Activated CD8-positive, alpha-beta T cell treated with anti-CD3 and anti-CD28 coated beads for 36 hours (primary cell): ENCODE data around the gene ADCY6. TPM values are rescaled to one million over a fixed set of nuclear protein-coding genes. Genes with fewer than 3 reads are reported as not detected.

ENCODE experiments used
- ATAC-seq: fragments of 200-7000 bp; cut with Tn5 transposase; one replicate; pipeline ENCODE4 v1.10.0; 2021; ENCODE audit warnings: mild to moderate bottlenecking, moderate library complexity
- CTCF ChIA-PET: fragments of 350-600 bp; sonication (Branson Sonifier 250); formaldehyde crosslinking; loops from one replicate; lab custom pipeline; 2021; ENCODE audit warnings: antibody characterized with exemption; lab: Charles Lee
- POLR2A ChIA-PET: fragments of 350-600 bp; sonication (Branson Sonifier 250); formaldehyde crosslinking; loops from one replicate; lab custom pipeline; 2021; ENCODE audit warnings: antibody characterized with exemption; lab: Charles Lee
- DNase-seq: peaks from one replicate; pipeline ENCODE4 v3.0.0-alpha.2; 2020
- H3K27ac Mint-ChIP-seq: one replicate; pipeline ENCODE4 v1.8.0; 2021; ENCODE audit warnings: mild to moderate bottlenecking, mixed read lengths
- H3K27me3 Mint-ChIP-seq: one replicate; pipeline ENCODE4 v1.8.0; 2021; ENCODE audit warnings: mixed read lengths
- H3K36me3 Mint-ChIP-seq: one replicate; pipeline ENCODE4 v1.8.0; 2021; ENCODE audit warnings: low read depth, mixed read lengths
- H3K4me1 Mint-ChIP-seq: one replicate; pipeline ENCODE4 v1.8.0; 2021; ENCODE audit warnings: low read depth, mixed read lengths
- H3K4me3 Mint-ChIP-seq: one replicate; pipeline ENCODE4 v1.8.0; 2021; ENCODE audit warnings: mild to moderate bottlenecking, moderate library complexity, mixed read lengths
- H3K9me3 Mint-ChIP-seq: one replicate; pipeline ENCODE4 v1.8.0; 2021; ENCODE audit warnings: mixed read lengths
- intact Hi-C: fragments of 100-400 bp; cut with micrococcal nuclease; formaldehyde crosslinking; loops from one replicate; pipeline ENCODE4 v1.10.0; 2022
- total RNA-seq, 2 experiments: library from RNA; stranded (reverse); gene quantifications; one replicate each; pipeline ENCODE4 v1.2.3, GENCODE V29; 2021
- TF ChIP-seq, protein P1 (sequence below): fragments of 200-600 bp; IDR thresholded peaks from one replicate; pipeline ENCODE4 v1.8.0; 2022; ENCODE audit warnings: antibody characterized with exemption, mild to moderate bottlenecking

The ADCY6 gene
- total RNA-seq, 2 experiments from 2014 or later: not detected

DNA sequence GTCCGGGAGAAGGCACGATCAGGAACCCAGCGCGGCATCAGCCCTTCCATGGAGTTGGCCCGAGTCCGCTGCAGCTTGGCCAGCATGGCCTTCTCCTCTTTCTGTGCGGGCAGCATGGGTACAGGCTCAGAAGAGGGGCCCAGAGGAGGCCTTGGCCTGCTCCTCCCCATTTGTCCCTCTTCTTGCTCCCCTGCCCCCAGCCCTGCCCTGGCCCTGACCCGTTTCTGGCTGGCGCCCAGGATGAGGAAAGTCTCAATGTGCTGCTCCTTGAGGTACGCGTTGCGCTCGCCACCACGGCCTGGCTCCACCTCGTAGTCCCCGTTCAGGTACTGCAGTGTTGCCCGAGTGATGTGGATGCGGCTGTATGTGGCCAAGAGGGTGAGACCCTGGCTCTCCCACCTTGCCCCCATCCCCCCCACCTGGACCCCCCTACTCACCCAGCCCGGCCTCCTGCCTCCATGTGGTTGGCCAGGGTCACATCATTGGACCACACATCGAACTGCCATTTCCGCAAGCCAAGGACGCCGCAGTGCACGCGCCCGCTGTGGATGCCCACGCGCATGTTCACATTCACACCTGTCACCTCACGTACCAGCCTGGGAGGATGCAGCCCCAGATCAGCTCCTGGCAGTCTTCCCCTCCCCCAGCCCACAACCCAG is 12.8 kb downstream of the ADCY6 start:
- H3K27ac Mint-ChIP-seq: no peak overlapping the region
- POLR2A ChIA-PET: no interaction called here
- CTCF ChIA-PET: no interaction called here
- TF ChIP-seq, protein P1, sequence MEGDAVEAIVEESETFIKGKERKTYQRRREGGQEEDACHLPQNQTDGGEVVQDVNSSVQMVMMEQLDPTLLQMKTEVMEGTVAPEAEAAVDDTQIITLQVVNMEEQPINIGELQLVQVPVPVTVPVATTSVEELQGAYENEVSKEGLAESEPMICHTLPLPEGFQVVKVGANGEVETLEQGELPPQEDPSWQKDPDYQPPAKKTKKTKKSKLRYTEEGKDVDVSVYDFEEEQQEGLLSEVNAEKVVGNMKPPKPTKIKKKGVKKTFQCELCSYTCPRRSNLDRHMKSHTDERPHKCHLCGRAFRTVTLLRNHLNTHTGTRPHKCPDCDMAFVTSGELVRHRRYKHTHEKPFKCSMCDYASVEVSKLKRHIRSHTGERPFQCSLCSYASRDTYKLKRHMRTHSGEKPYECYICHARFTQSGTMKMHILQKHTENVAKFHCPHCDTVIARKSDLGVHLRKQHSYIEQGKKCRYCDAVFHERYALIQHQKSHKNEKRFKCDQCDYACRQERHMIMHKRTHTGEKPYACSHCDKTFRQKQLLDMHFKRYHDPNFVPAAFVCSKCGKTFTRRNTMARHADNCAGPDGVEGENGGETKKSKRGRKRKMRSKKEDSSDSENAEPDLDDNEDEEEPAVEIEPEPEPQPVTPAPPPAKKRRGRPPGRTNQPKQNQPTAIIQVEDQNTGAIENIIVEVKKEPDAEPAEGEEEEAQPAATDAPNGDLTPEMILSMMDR: no peak
- DNase-seq (no peak), ATAC-seq (no peak)
- H3K27me3 Mint-ChIP-seq: no peaks in the 10 kb centered on the region
- H3K4me1 Mint-ChIP-seq: no peaks in the 10 kb centered on the region
- H3K4me3 Mint-ChIP-seq: no peak overlapping the region
- H3K9me3 Mint-ChIP-seq: no peaks in the 10 kb centered on the region
- no peaks in the 10 kb centered on the region for H3K36me3 Mint-ChIP-seq
- intact Hi-C loops: no loop called here

- Mint-ChIP-seq H3K36me3 (no peaks in the 10 kb centered on the region), H3K27ac (no peak overlapping the region), H3K9me3 (no peaks in the 10 kb centered on the region), H3K27me3 (no peaks in the 10 kb centered on the region), H3K4me1 (no peaks in the 10 kb centered on the region), H3K4me3 (no peak overlapping the region)
- intact Hi-C loops: no loop called here
- DNase-seq (no peak), ATAC-seq (no peak)
- TF ChIP-seq, protein P1: no peak
- POLR2A ChIA-PET: interaction anchor here (0.9 kb wide), 1 partner anchor 10 kb away, joined by 3 read pairs; no protein-coding TSS in a partner anchor
- CTCF ChIA-PET: no interaction called here
Measured at GRCh38 chr12:48775299-48775698, 13.6 kb downstream of the ADCY6 start.

GRCh38 chr12:48774516-48774915 is 14.4 kb downstream of the ADCY6 start:
- TF ChIP-seq, protein P1: no peak
- Mint-ChIP-seq H3K4me1 (no peaks in the 10 kb centered on the region), H3K27me3 (no peaks in the 10 kb centered on the region), H3K4me3 (no peak overlapping the region), H3K36me3 (no peaks in the 10 kb centered on the region), H3K27ac (no peak overlapping the region), H3K9me3 (no peaks in the 10 kb centered on the region)
- no peak for ATAC-seq
- POLR2A ChIA-PET: interaction anchor here (0.9 kb wide), 1 partner anchor 9 kb away, joined by 3 read pairs; no protein-coding TSS in a partner anchor
- CTCF ChIA-PET: interaction anchor here (1.7 kb wide), 1 partner anchor 21 kb away, joined by 4 read pairs; no protein-coding TSS in a partner anchor
- DNase-seq: no peak
- intact Hi-C loops: no loop called here

DNA sequence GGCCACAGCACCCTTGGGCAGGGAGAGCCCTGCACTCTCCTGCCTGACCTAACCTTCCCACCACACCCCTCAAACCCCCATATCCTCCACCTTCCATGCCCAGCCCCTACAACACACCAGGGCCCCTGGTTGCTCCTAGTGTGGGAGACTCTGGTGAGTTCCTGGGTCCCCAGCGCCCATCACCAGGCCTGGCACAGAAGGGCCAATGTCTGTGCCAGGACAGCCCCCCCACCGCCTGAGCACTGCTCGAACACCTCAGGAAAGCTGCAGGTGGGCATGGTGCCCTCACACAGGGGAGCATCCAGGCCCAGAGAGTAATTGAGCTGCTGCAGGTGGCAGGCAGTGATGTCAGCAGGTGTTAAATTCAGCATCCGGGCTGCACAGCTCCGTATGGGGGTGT is 15.2 kb downstream of the ADCY6 start:
- DNase-seq (no peak), ATAC-seq (no peak)
- ChIA-PET POLR2A (no interaction called here), CTCF (interaction anchor here (0.7 to 1.7 kb wide), 2 partner anchors 21 to 41 kb away, joined by 3 to 4 read pairs; no protein-coding TSS in a partner anchor)
- intact Hi-C loops: no loop called here
- Mint-ChIP-seq H3K4me3 (no peak overlapping the region), H3K9me3 (no peaks in the 10 kb centered on the region), H3K27me3 (no peaks in the 10 kb centered on the region), H3K27ac (no peak overlapping the region), H3K4me1 (no peaks in the 10 kb centered on the region), H3K36me3 (no peaks in the 10 kb centered on the region)
- TF ChIP-seq, protein P1: no peak

GRCh38 chr12:48771588-48772112 is 17.2 kb downstream of the ADCY6 start:
- Mint-ChIP-seq H3K9me3 (no peaks in the 10 kb centered on the region), H3K4me1 (no peaks in the 10 kb centered on the region), H3K4me3 (no peak overlapping the region), H3K27ac (no peak overlapping the region), H3K36me3 (no peaks in the 10 kb centered on the region), H3K27me3 (peaks cover 1% of the 10 kb centered on the region)
- POLR2A ChIA-PET: no interaction called here
- DNase-seq: no peak
- CTCF ChIA-PET: no interaction called here
- intact Hi-C loops: no loop called here
- ATAC-seq: no peak
- TF ChIP-seq, protein P1: no peak
